CD4-positive, alpha-beta memory T cell (primary cell): ENCODE results near the gene BICC1. TPM values are rescaled to one million over a fixed set of nuclear protein-coding genes. Genes with fewer than 3 reads are reported as not detected.

ENCODE experiments used
- CTCF ChIA-PET: fragments of 350-600 bp; sonication (Branson Sonifier 250); formaldehyde crosslinking; loops from one replicate; lab custom pipeline; 2021; ENCODE audit warnings: inconsistent platforms; ENCODE audit not compliant: partially characterized antibody; lab: Charles Lee
- POLR2A ChIA-PET: fragments of 350-600 bp; sonication (Branson Sonifier 250); formaldehyde crosslinking; loops from one replicate; lab custom pipeline; 2021; ENCODE audit not compliant: partially characterized antibody; lab: Charles Lee
- DNase-seq, 5 donors: peaks; one replicate each; pipeline versions ENCODE4 v3.0.0 to v3.0.0-alpha.2; 2020 to 2022; ENCODE audit warnings: mixed read lengths in 1 of 5
- H3K27ac ChIP-seq: one replicate; pipeline ENCODE4 v1.7.0; 2013; ENCODE audit warnings: low read depth, low read length
- H3K27me3 ChIP-seq: 2 replicates; pipeline ENCODE4 v1.7.0; 2013; ENCODE audit warnings: mild to moderate bottlenecking, low read length, moderate library complexity; ENCODE audit not compliant: insufficient read depth
- H3K36me3 ChIP-seq: 2 replicates; pipeline ENCODE4 v1.7.0; 2013; ENCODE audit warnings: mild to moderate bottlenecking, low read length, moderate library complexity; ENCODE audit not compliant: insufficient read depth
- H3K4me1 ChIP-seq: 2 replicates; pipeline ENCODE4 v1.7.0; 2013; ENCODE audit warnings: mild to moderate bottlenecking, low read length, moderate library complexity; ENCODE audit not compliant: insufficient read depth
- H3K4me3 ChIP-seq, 2 donors: one replicate each; pipeline ENCODE4 v1.7.0; 2013; ENCODE audit warnings: low read length in 2 of 2, mild to moderate bottlenecking in 1 of 2
- H3K9me3 ChIP-seq, 2 donors: one replicate each; pipeline ENCODE4 v1.7.0; 2013; ENCODE audit warnings: low read length in 2 of 2, control low read depth in 1 of 2; ENCODE audit not compliant: control insufficient read depth in 1 of 2
- H3K27ac Mint-ChIP-seq, 7 donors: one replicate each; pipeline ENCODE4 v1.8.0; 2020 to 2021; ENCODE audit warnings: mixed read lengths in 7 of 7, mild to moderate bottlenecking in 6 of 7, inconsistent platforms in 3 of 7, moderate library complexity in 3 of 7
- H3K27me3 Mint-ChIP-seq, 2 donors: one replicate each; pipeline ENCODE4 v1.8.0; 2020 to 2021; ENCODE audit warnings: mixed read lengths in 2 of 2
- H3K36me3 Mint-ChIP-seq, 2 donors: one replicate each; pipeline ENCODE4 v1.8.0; 2020 to 2021; ENCODE audit warnings: mixed read lengths in 2 of 2, inconsistent platforms in 1 of 2, mild to moderate bottlenecking in 1 of 2
- H3K4me1 Mint-ChIP-seq, 4 donors: one replicate each; pipeline ENCODE4 v1.8.0; 2020 to 2021; ENCODE audit warnings: mixed read lengths in 4 of 4, mild to moderate bottlenecking in 1 of 4
- H3K4me3 Mint-ChIP-seq, 8 donors: one replicate each; pipeline ENCODE4 v1.8.0; 2020 to 2021; ENCODE audit warnings: mixed read lengths in 8 of 8, mild to moderate bottlenecking in 7 of 8, moderate library complexity in 6 of 8, inconsistent platforms in 3 of 8
- H3K9me3 Mint-ChIP-seq, 8 donors: one replicate each; pipeline ENCODE4 v1.8.0; 2020 to 2021; ENCODE audit warnings: mixed read lengths in 8 of 8, mild to moderate bottlenecking in 5 of 8, inconsistent platforms in 3 of 8, moderate library complexity in 1 of 8
- intact Hi-C: fragments of 100-400 bp; cut with micrococcal nuclease; formaldehyde crosslinking; loops from one replicate; pipeline ENCODE4 v1.15.1; 2023
- polyA plus RNA-seq, 2 donors: library from polyadenylated mRNA; unstranded; fragments of 300-500 nt; fragmentation: Illumina TruSeq; gene quantifications; one replicate each; pipeline ENCODE4 v1.2.3, GENCODE V29; 2021
- total RNA-seq, 2 experiments: library from RNA; stranded (reverse); gene quantifications; one replicate each; pipeline ENCODE4 v1.2.3, GENCODE V29; 2021

The BICC1 gene
- total and polyA plus RNA-seq, 4 experiments from 2014 or later, result not detected

- DNase-seq, result no peak
- H3K27me3 Mint-ChIP-seq, result no peaks in the 10 kb centered on the region
- no peak overlapping the region for H3K4me3 Mint-ChIP-seq
- no peaks in the 10 kb centered on the region for H3K36me3 Mint-ChIP-seq
- ChIA-PET CTCF (no interaction called here), POLR2A (no interaction called here)
- peaks cover 0 to 2% (median 0%) of the 10 kb centered on the region in 8 donors for H3K9me3 Mint-ChIP-seq
- Histone ChIP-seq H3K36me3 (no peaks in the 10 kb centered on the region), H3K4me1 (no peaks in the 10 kb centered on the region), H3K27me3 (no peaks in the 10 kb centered on the region), H3K9me3 (no peaks in the 10 kb centered on the region), H3K27ac (no peak overlapping the region), H3K4me3 (no peak overlapping the region)
- intact Hi-C loops, result no loop called here
- no peak overlapping the region for H3K27ac Mint-ChIP-seq
- no peaks in the 10 kb centered on the region for H3K4me1 Mint-ChIP-seq
Observed at GRCh38 chr10:58627392-58627791, 114.7 kb downstream of the BICC1 start.

DNA sequence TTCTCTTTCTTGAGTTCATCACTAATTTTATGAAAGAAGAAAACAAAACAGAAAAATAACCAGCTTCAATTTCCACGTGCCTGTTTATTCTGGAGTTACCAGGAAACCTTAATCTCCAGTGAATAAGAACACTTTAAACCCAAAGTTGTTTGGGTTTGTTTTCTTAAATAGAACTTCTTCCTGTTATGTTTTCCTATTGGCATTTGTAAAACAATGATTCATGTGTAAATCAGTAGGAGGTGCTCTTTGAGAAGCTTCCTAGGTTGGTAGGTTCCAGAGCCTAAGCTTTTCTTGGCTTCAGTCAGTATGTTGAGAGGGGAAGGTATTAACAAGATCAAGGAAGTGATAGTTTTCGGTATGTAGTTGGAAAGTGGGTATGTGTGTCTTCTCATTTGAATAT is 119.0 kb downstream of the BICC1 start:
- intact Hi-C loops, result no loop called here
- no peak overlapping the region for H3K27ac ChIP-seq
- peaks cover 0 to 3% (median 0%) of the 10 kb centered on the region in 8 donors for H3K9me3 Mint-ChIP-seq
- CTCF ChIA-PET, result no interaction called here
- H3K27me3 Mint-ChIP-seq, result peaks cover 0 to 3% of the 10 kb centered on the region in 2 donors
- no peaks in the 10 kb centered on the region for H3K27me3 ChIP-seq
- no peaks in the 10 kb centered on the region for H3K4me1 ChIP-seq
- no peaks in the 10 kb centered on the region for H3K36me3 ChIP-seq
- H3K27ac Mint-ChIP-seq, result no peak overlapping the region
- H3K9me3 ChIP-seq, result no peaks in the 10 kb centered on the region
- POLR2A ChIA-PET, result interaction anchor here (0.6 kb wide), 1 partner anchor 518 kb away, joined by 3 read pairs; no protein-coding TSS in a partner anchor
- H3K36me3 Mint-ChIP-seq, result no peaks in the 10 kb centered on the region
- H3K4me1 Mint-ChIP-seq, result no peaks in the 10 kb centered on the region
- no peak overlapping the region for H3K4me3 ChIP-seq
- no peak for DNase-seq
- no peak overlapping the region for H3K4me3 Mint-ChIP-seq

DNA sequence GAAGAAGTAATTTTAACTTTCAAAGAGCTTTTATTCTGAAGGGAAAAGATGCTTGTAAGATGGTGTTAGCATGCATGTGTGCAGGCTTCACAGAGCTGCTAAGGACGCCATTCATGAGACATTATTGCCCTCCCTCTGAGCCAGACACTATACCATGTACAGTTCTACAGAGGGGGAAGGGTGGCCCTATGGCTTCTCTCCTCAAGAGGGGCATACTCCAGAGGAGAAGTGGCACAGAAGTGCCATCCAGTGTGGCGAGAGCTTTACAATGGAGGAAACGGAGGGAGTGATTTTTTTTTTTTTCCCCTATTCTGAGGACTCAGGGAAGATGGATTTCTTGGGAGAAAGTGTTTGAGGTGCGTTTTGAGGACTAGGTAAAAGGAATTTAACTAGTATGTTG is 119.5 kb downstream of the BICC1 start:
- Mint-ChIP-seq H3K4me3 (no peak overlapping the region), H3K36me3 (no peaks in the 10 kb centered on the region), H3K9me3 (peaks cover 0 to 5% (median 0%) of the 10 kb centered on the region in 8 donors), H3K4me1 (no peaks in the 10 kb centered on the region), H3K27ac (no peak overlapping the region), H3K27me3 (peaks cover 0 to 3% of the 10 kb centered on the region in 2 donors)
- no peaks in the 10 kb centered on the region for H3K4me1 ChIP-seq
- H3K27me3 ChIP-seq, result no peaks in the 10 kb centered on the region
- H3K27ac ChIP-seq, result no peak overlapping the region
- H3K9me3 ChIP-seq, result no peaks in the 10 kb centered on the region
- no peak for DNase-seq
- POLR2A ChIA-PET, result interaction anchor here (0.6 kb wide), 1 partner anchor 519 kb away, joined by 3 read pairs; no protein-coding TSS in a partner anchor
- H3K36me3 ChIP-seq, result no peaks in the 10 kb centered on the region
- intact Hi-C loops, result no loop called here
- CTCF ChIA-PET, result no interaction called here
- H3K4me3 ChIP-seq, result no peak overlapping the region

DNA sequence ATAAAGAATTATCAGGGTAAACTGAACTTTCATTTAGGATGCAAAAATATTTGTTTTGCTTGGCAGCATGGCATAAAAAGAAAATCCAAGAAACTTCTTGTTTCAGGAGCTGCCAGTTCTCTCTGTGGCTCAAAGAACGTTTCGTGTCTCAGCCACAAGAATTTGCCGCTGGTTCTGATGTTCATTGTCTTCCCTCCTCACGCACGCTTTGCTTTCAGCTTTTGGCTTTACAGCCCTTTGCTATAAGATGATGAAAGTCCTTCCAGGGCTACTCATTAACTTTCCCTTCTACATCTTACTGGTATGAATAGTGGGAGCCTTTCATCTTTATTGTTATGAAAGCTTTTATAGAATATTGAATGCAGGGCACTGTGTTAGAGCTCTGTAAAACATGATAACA is 124.7 kb downstream of the BICC1 start:
- DNase-seq, result no peak
- Histone ChIP-seq H3K27me3 (no peaks in the 10 kb centered on the region), H3K4me1 (no peaks in the 10 kb centered on the region), H3K27ac (no peak overlapping the region), H3K36me3 (no peaks in the 10 kb centered on the region), H3K9me3 (no peaks in the 10 kb centered on the region), H3K4me3 (no peak overlapping the region)
- CTCF ChIA-PET, result no interaction called here
- H3K27ac Mint-ChIP-seq, result no peak overlapping the region
- no peak overlapping the region for H3K4me3 Mint-ChIP-seq
- intact Hi-C loops, result no loop called here
- H3K9me3 Mint-ChIP-seq, result peaks cover 0 to 5% (median 0%) of the 10 kb centered on the region in 8 donors
- H3K4me1 Mint-ChIP-seq, result peaks cover 0 to 4% (median 0%) of the 10 kb centered on the region in 4 donors
- peaks cover 0 to 3% of the 10 kb centered on the region in 2 donors for H3K27me3 Mint-ChIP-seq
- POLR2A ChIA-PET, result no interaction called here
- H3K36me3 Mint-ChIP-seq, result no peaks in the 10 kb centered on the region

DNA sequence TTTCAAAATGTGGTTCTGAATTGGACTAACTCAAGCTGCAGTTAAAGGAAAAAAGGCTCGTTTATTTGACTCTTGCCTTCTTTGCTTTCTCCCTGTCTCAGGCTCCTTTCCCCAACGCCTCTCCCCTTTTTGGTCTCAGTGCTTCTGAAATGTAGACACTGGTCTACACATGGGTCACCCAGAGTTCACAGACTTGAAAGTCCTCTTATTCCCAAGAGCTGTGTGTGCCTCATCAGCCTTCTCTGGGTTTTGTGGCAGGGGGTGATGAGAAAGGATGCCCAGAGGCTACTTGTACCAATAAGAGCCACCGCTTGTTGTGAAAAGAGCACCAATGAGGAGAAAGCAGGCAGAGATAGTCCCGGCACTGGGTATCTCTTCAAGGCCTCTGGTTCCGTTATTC is 125.7 kb downstream of the BICC1 start:
- intact Hi-C loops, result no loop called here
- POLR2A ChIA-PET, result no interaction called here
- Mint-ChIP-seq H3K27ac (no peak overlapping the region), H3K36me3 (no peaks in the 10 kb centered on the region), H3K9me3 (peaks cover 0 to 5% (median 0%) of the 10 kb centered on the region in 8 donors), H3K27me3 (peaks cover 0 to 3% of the 10 kb centered on the region in 2 donors), H3K4me1 (peaks cover 0 to 4% (median 0%) of the 10 kb centered on the region in 4 donors), H3K4me3 (no peak overlapping the region)
- Histone ChIP-seq H3K36me3 (no peaks in the 10 kb centered on the region), H3K27ac (no peak overlapping the region), H3K4me1 (no peaks in the 10 kb centered on the region), H3K4me3 (no peak overlapping the region), H3K9me3 (no peaks in the 10 kb centered on the region), H3K27me3 (no peaks in the 10 kb centered on the region)
- CTCF ChIA-PET, result no interaction called here
- DNase-seq, result no peak

DNA sequence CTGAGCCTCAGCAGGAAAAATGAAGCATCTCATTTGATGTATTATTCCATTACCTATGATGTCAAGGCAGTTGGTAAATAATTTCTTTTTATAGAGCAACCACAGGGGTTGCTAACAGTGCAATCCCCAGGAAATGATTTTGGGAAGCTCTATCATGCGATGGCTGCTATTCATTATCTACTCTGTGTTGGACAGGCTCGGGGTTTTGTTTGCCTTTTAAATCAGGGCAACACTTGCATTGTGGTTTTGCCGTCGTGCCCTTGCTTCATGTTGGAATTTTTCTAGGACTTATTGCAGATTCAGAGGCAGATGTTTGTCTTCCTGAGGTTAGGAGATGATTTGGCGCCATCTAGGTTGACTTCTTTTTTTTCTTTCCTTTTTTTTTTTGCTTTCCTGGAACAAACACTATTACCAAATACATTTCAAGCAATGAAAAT is 128.4 kb downstream of the BICC1 start:
- Mint-ChIP-seq H3K9me3 (peaks cover 0 to 5% (median 0%) of the 10 kb centered on the region in 8 donors), H3K27me3 (peaks cover 0 to 3% of the 10 kb centered on the region in 2 donors), H3K36me3 (no peaks in the 10 kb centered on the region), H3K4me1 (peaks cover 0 to 4% (median 0%) of the 10 kb centered on the region in 4 donors), H3K27ac (no peak overlapping the region), H3K4me3 (no peak overlapping the region)
- DNase-seq, result no peak
- Histone ChIP-seq H3K36me3 (no peaks in the 10 kb centered on the region), H3K27me3 (no peaks in the 10 kb centered on the region), H3K9me3 (no peaks in the 10 kb centered on the region), H3K27ac (no peak overlapping the region), H3K4me1 (no peaks in the 10 kb centered on the region), H3K4me3 (no peak overlapping the region)
- POLR2A ChIA-PET, result no interaction called here
- CTCF ChIA-PET, result interaction anchor here (1.2 kb wide), 1 partner anchor 1300 kb away, joined by 3 read pairs; no protein-coding TSS in a partner anchor
- intact Hi-C loops, result no loop called here

- CTCF ChIA-PET, result no interaction called here
Observed at GRCh38 chr10:58641708-58642107, 129.0 kb downstream of the BICC1 start.

More at GRCh38 chr10:58641708-58642107, 129.0 kb downstream of the BICC1 start:
- POLR2A ChIA-PET, result no interaction called here
- peaks cover 0 to 4% (median 0%) of the 10 kb centered on the region in 4 donors for H3K4me1 Mint-ChIP-seq
- intact Hi-C loops, result no loop called here
- Histone ChIP-seq H3K9me3 (no peaks in the 10 kb centered on the region), H3K27ac (no peak overlapping the region), H3K4me3 (no peak overlapping the region), H3K4me1 (no peaks in the 10 kb centered on the region), H3K36me3 (no peaks in the 10 kb centered on the region), H3K27me3 (no peaks in the 10 kb centered on the region)
- H3K4me3 Mint-ChIP-seq, result no peak overlapping the region
- no peak for DNase-seq
- peaks cover 0 to 2% (median 0%) of the 10 kb centered on the region in 8 donors for H3K9me3 Mint-ChIP-seq
- H3K27me3 Mint-ChIP-seq, result peaks cover 0 to under 1% of the 10 kb centered on the region in 2 donors
- H3K27ac Mint-ChIP-seq, result no peak overlapping the region
- H3K36me3 Mint-ChIP-seq, result no peaks in the 10 kb centered on the region
